GM23248 (cell line): ENCODE data around the gene SMARCAL1. TPM values are rescaled to one million over a fixed set of nuclear protein-coding genes. Genes with fewer than 3 reads are reported as not detected.

Source experiments
- DNase-seq: peaks from one replicate; pipeline ENCODE4 v3.0.0-alpha.2; 2015
- H2AFZ ChIP-seq: fragments of 200-600 bp; sonication (generic); 2 replicates; pipeline ENCODE4 v1.6.1; 2016; ENCODE audit warnings: antibody characterized with exemption
- H3F3A ChIP-seq: fragments of 200-600 bp; sonication (generic); 2 replicates; pipeline ENCODE4 v1.6.1; 2016; ENCODE audit warnings: mild to moderate bottlenecking, antibody characterized with exemption, mixed run types; ENCODE audit not compliant: insufficient read depth
- H3K27ac ChIP-seq: fragments of 200-600 bp; sonication (generic); 2 replicates; pipeline ENCODE4 v1.5.1; 2016; ENCODE audit warnings: mild to moderate bottlenecking
- H3K27me3 ChIP-seq: fragments of 200-600 bp; sonication (generic); replicated peaks from 2 replicates; pipeline ENCODE4 v1.6.1; 2016; ENCODE audit warnings: mild to moderate bottlenecking; ENCODE audit not compliant: insufficient read depth
- H3K36me3 ChIP-seq: fragments of 200-600 bp; sonication (generic); 2 replicates; pipeline ENCODE4 v1.6.1; 2016; ENCODE audit warnings: low read depth, mild to moderate bottlenecking
- H3K4me1 ChIP-seq: fragments of 200-600 bp; sonication (generic); 2 replicates; pipeline ENCODE4 v1.6.1; 2016; ENCODE audit warnings: mild to moderate bottlenecking; ENCODE audit not compliant: insufficient read depth
- H3K4me2 ChIP-seq: fragments of 200-600 bp; sonication (generic); one replicate; pipeline ENCODE4 v1.6.1; 2016; ENCODE audit warnings: mild to moderate bottlenecking; ENCODE audit not compliant: unreplicated experiment
- H3K4me3 ChIP-seq: fragments of 200-600 bp; sonication (generic); 2 replicates; pipeline ENCODE4 v1.5.1; 2016; ENCODE audit warnings: mild to moderate bottlenecking
- H3K79me2 ChIP-seq: fragments of 200-600 bp; sonication (generic); 2 replicates; pipeline ENCODE4 v1.6.1; 2016; ENCODE audit warnings: mild to moderate bottlenecking; ENCODE audit not compliant: insufficient read depth
- H3K9ac ChIP-seq: fragments of 200-600 bp; sonication (generic); 2 replicates; pipeline ENCODE4 v1.6.1; 2016; ENCODE audit warnings: mild to moderate bottlenecking
- H3K9me2 ChIP-seq: fragments of 200-600 bp; sonication (generic); 2 replicates; pipeline ENCODE4 v1.6.1; 2016; ENCODE audit warnings: mixed run types, mild to moderate bottlenecking, moderate library complexity; ENCODE audit not compliant: insufficient read depth
- H3K9me3 ChIP-seq: fragments of 200-600 bp; sonication (generic); one replicate; pipeline ENCODE4 v1.6.1; 2017; ENCODE audit warnings: low read depth
- H4K20me1 ChIP-seq: fragments of 200-600 bp; sonication (generic); 2 replicates; pipeline ENCODE4 v1.6.0; 2016; ENCODE audit not compliant: insufficient read depth
- EZH2 ChIP-seq: fragments of 200-600 bp; sonication (generic); IDR thresholded peaks from 2 replicates; pipeline ENCODE4 v1.6.1; 2018; ENCODE audit warnings: antibody characterized with exemption, mild to moderate bottlenecking; ENCODE audit not compliant: insufficient read depth, poor library complexity, severe bottlenecking
- EZH2phosphoT487 ChIP-seq: fragments of 200-600 bp; sonication (generic); IDR thresholded peaks from 2 replicates; pipeline ENCODE4 v1.6.1; 2018; ENCODE audit warnings: antibody characterized with exemption, moderate library complexity, mild to moderate bottlenecking, low read depth; ENCODE audit not compliant: insufficient read depth
- WGBS, 2 experiments: methylation state at CpG; one replicate each; pipeline ENCODE4 v1.1.6; 2015 to 2017; ENCODE audit warnings: low lambda C conversion rate in 2 of 2, low coverage in 1 of 2; ENCODE audit errors: missing lambda C conversion rate in 2 of 2; 5-methylcytosine and 5-hydroxymethylcytosine counted together
- in situ Hi-C: fragments of 300-500 bp; cut with MboI; formaldehyde crosslinking; loops from 2 replicates; pipeline ENCODE4 v1.15.0; 2020
- polyA plus RNA-seq: library from polyadenylated mRNA; unstranded; fragments of >200 nt; fragmentation: Nextera tagmentation; extraction: Ambion mirVana; gene quantifications from 2 replicates; pipeline ENCODE4 v1.2.1, GENCODE V29; 2016
- total RNA-seq: library from RNA; depleted of rRNA; stranded (reverse); fragments of >200 nt; shearing (Covaris generic); gene quantifications from 2 replicates; pipeline ENCODE4 v1.2.3, GENCODE V29; 2014

SMARCAL1 gene
- total and polyA plus RNA-seq, 2 experiments from 2014 or later: 10.9 to 30.5 TPM

- H3K4me2 ChIP-seq: no peak overlapping the region
- no peak overlapping the region for H3K4me3 ChIP-seq
- H3K9me3 ChIP-seq: no peaks in the 10 kb centered on the region
- H3K27ac ChIP-seq: no peak overlapping the region
- no peak overlapping the region for H3K9ac ChIP-seq
- H3K36me3 ChIP-seq: peaks cover 24% of the 10 kb centered on the region; the same call in 1 of the 2 replicates
- peaks cover 38% of the 10 kb centered on the region for H3K79me2 ChIP-seq
- no peak for DNase-seq
- no peak overlapping the region for H2AFZ ChIP-seq
- in situ Hi-C loops: no loop called here
- H3K9me2 ChIP-seq: no peaks in the 10 kb centered on the region
- no peaks in the 10 kb centered on the region for H3F3A ChIP-seq
- TF ChIP-seq EZH2phosphoT487 (no peak), EZH2 (no peak)
- no peaks in the 10 kb centered on the region for H4K20me1 ChIP-seq
- H3K4me1 ChIP-seq: peaks cover 15% of the 10 kb centered on the region
- no peaks in the 10 kb centered on the region for H3K27me3 ChIP-seq
- WGBS, 2 experiments: 52 to 59% methylated on average over 3 of the region's 3 CpGs
Observed at GRCh38 chr2:216415541-216415940, 3.3 kb downstream of the SMARCAL1 start.

- Histone ChIP-seq H3K4me1 (peaks cover 15% of the 10 kb centered on the region), H4K20me1 (no peaks in the 10 kb centered on the region), H3K9me3 (no peaks in the 10 kb centered on the region), H3F3A (no peaks in the 10 kb centered on the region), H2AFZ (no peak overlapping the region), H3K27me3 (no peaks in the 10 kb centered on the region), H3K9ac (no peak overlapping the region), H3K27ac (no peak overlapping the region), H3K79me2 (peaks cover 38% of the 10 kb centered on the region), H3K4me2 (no peak overlapping the region), H3K9me2 (no peaks in the 10 kb centered on the region), H3K36me3 (peaks cover 31% of the 10 kb centered on the region), H3K4me3 (no peak overlapping the region)
- WGBS, 2 experiments: 92 to 93% methylated on average over 6 of the region's 6 CpGs
- no peak for DNase-seq
- in situ Hi-C loops: no loop called here
- TF ChIP-seq EZH2phosphoT487: no peak
- TF ChIP-seq EZH2: no peak
Observed at GRCh38 chr2:216416571-216417307, 4.5 kb downstream of the SMARCAL1 start.

- Histone ChIP-seq H3K27me3 (no peaks in the 10 kb centered on the region), H3K4me3 (no peak overlapping the region), H3K9ac (no peak overlapping the region), H3K27ac (no peak overlapping the region), H3K9me3 (no peaks in the 10 kb centered on the region), H3F3A (peaks cover 8% of the 10 kb centered on the region), H4K20me1 (no peaks in the 10 kb centered on the region), H2AFZ (no peak overlapping the region), H3K79me2 (peaks cover 23% of the 10 kb centered on the region), H3K9me2 (no peaks in the 10 kb centered on the region), H3K36me3 (peaks cover 48% of the 10 kb centered on the region), H3K4me1 (peaks cover 9% of the 10 kb centered on the region), H3K4me2 (no peak overlapping the region)
- WGBS, 2 experiments: 25 to 41% methylated on average over 1 of the region's 1 CpG
- DNase-seq: peak; percentile 27
- TF ChIP-seq EZH2phosphoT487: no peak
- TF ChIP-seq EZH2: no peak
- in situ Hi-C loops: no loop called here
Observed at GRCh38 chr2:216418981-216419380, 6.7 kb downstream of the SMARCAL1 start.

- H4K20me1 ChIP-seq: no peaks in the 10 kb centered on the region
- in situ Hi-C loops: no loop called here
- no peak overlapping the region for H3K4me2 ChIP-seq
- no peaks in the 10 kb centered on the region for H3K9me3 ChIP-seq
- no peak overlapping the region for H3K4me3 ChIP-seq
- H3K27ac ChIP-seq: no peak overlapping the region
- peaks cover 17% of the 10 kb centered on the region for H3F3A ChIP-seq
- DNase-seq: no peak
- H3K4me1 ChIP-seq: peaks cover 19% of the 10 kb centered on the region
- H3K9ac ChIP-seq: no peak overlapping the region
- no peak overlapping the region for H2AFZ ChIP-seq
- H3K36me3 ChIP-seq: peaks cover 46% of the 10 kb centered on the region
- H3K27me3 ChIP-seq: no peaks in the 10 kb centered on the region
- H3K9me2 ChIP-seq: no peaks in the 10 kb centered on the region
- H3K79me2 ChIP-seq: peaks cover 11% of the 10 kb centered on the region
- TF ChIP-seq EZH2 (no peak), EZH2phosphoT487 (no peak)
- 67 to 74% methylated on average over 9 of the region's 9 CpGs for WGBS, 2 experiments
Observed at GRCh38 chr2:216420367-216421101, 8.2 kb downstream of the SMARCAL1 start.
